ENCODE data around the gene YWHAH. TPM values are rescaled to one million over a fixed set of nuclear protein-coding genes. Genes with fewer than 3 reads are reported as not detected.

The YWHAH gene
- polyA plus RNA-seq, 3 donors: 59.5 to 136 (median 132) TPM

DNA sequence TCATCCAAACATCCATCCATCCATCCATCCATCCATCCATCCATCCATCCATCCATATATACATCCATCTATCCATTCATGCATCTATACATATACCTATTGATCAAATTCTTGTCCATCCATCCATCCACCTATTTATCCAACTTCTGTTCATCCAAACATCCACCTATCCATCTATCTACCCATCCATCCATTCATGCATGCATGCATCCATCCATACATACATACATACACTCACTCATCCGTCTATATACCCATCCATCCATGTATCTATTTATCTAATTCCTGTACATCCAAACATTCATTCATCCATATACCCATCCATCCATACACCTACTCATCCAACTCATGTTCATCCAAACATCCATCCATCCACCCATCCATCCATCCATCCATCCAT lies 19.3 kb upstream of the YWHAH start:
- Mint-ChIP-seq H3K4me1 (peaks cover 53% of the 10 kb centered on the region), H3K27ac (peak overlapping the region in 1 of 7 donors; percentile 10), H3K4me3 (no peak overlapping the region), H3K27me3 (ENCODE audit: low read depth in 3 of 3) (peaks cover under 1 to 7% (median 3%) of the 10 kb centered on the region in 3 donors), H3K9me3 (peaks cover 0 to 3% (median 0%) of the 10 kb centered on the region in 7 donors), H3K36me3 (peaks cover 2 to 3% of the 10 kb centered on the region in 2 donors)
- peaks cover 45 to 46% of the 10 kb centered on the region in 2 donors for H3K4me1 ChIP-seq (ENCODE audit: control insufficient read depth in 1 of 2, insufficient read depth in 2 of 2, low read length in 2 of 2)
- DNase-seq: no peak
- H4K20me1 ChIP-seq (ENCODE audit: insufficient read depth, low read length): no peaks in the 10 kb centered on the region
- no peak overlapping the region for H3K27ac ChIP-seq (ENCODE audit: low read depth in 1 of 2, low read length in 2 of 2)
- no peak overlapping the region for H3K4me3 ChIP-seq (replicated peaks in 1 of 3; ENCODE audit: low read depth in 2 of 3, low read length in 3 of 3)
- no peaks in the 10 kb centered on the region for H3K27me3 ChIP-seq (ENCODE audit: control insufficient read depth in 2 of 2, insufficient read depth in 2 of 2, low read length in 2 of 2)
- H3K9ac ChIP-seq (ENCODE audit: insufficient read depth, low read length, poor library complexity, severe bottlenecking): no peak overlapping the region
- no peaks in the 10 kb centered on the region for H3K79me2 ChIP-seq (ENCODE audit: insufficient read depth, low read length)
- no peaks in the 10 kb centered on the region for H3K9me3 ChIP-seq (replicated peaks in 1 of 2; ENCODE audit: control insufficient read depth in 1 of 2, insufficient read depth in 1 of 2, low read length in 2 of 2)
- 94% methylated on average over 1 of the region's 1 CpG for WGBS (ENCODE audit: insufficient coverage)
- H2AFZ ChIP-seq (ENCODE audit: insufficient read depth, low read depth, low read length, poor library complexity, severe bottlenecking): no peak overlapping the region
- H3K36me3 ChIP-seq (replicated peaks in 1 of 2; ENCODE audit: control insufficient read depth in 1 of 2, insufficient read depth in 2 of 2, low read length in 2 of 2): no peaks in the 10 kb centered on the region
- intact Hi-C loops (cut with micrococcal nuclease): no loop called here
- TF ChIP-seq, protein P1, sequence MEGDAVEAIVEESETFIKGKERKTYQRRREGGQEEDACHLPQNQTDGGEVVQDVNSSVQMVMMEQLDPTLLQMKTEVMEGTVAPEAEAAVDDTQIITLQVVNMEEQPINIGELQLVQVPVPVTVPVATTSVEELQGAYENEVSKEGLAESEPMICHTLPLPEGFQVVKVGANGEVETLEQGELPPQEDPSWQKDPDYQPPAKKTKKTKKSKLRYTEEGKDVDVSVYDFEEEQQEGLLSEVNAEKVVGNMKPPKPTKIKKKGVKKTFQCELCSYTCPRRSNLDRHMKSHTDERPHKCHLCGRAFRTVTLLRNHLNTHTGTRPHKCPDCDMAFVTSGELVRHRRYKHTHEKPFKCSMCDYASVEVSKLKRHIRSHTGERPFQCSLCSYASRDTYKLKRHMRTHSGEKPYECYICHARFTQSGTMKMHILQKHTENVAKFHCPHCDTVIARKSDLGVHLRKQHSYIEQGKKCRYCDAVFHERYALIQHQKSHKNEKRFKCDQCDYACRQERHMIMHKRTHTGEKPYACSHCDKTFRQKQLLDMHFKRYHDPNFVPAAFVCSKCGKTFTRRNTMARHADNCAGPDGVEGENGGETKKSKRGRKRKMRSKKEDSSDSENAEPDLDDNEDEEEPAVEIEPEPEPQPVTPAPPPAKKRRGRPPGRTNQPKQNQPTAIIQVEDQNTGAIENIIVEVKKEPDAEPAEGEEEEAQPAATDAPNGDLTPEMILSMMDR (IDR thresholded peaks at IDR 0.05): no peak
- no peak overlapping the region for H3K4me2 ChIP-seq (replicated peaks; ENCODE audit: extremely low read depth, low read length, poor library complexity, severe bottlenecking)

DNA sequence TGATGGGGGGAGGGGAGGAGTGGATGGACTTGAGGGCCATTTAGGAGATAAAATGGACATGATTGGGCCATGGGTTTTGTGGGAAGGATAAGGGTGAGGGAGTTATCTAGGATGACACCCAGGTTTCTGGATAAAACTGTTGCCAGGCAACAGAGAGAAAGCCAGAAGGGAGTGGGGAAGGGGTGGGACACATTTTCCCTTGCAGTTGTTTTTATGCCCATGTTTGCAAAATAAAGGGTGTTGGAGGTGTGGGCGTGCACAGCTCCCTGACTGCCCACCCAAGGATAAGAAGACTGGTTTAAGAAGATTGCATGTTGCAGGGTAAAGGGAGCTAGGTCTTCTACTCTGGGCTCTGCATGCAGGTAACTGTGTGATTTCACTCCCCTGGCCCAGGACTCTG lies 18.3 kb upstream of the YWHAH start:
- H3K27me3 Mint-ChIP-seq (ENCODE audit: low read depth in 3 of 3): peaks cover 0 to 7% (median 3%) of the 10 kb centered on the region in 3 donors
- no peak overlapping the region for H3K27ac Mint-ChIP-seq
- DNase-seq: no peak
- Histone ChIP-seq H3K9me3 (replicated peaks in 1 of 2; ENCODE audit: control insufficient read depth in 1 of 2, insufficient read depth in 1 of 2, low read length in 2 of 2) (no peaks in the 10 kb centered on the region), H3K4me3 (replicated peaks in 1 of 3; ENCODE audit: low read depth in 2 of 3, low read length in 3 of 3) (no peak overlapping the region), H3K27ac (ENCODE audit: low read depth in 1 of 2, low read length in 2 of 2) (no peak overlapping the region), H4K20me1 (ENCODE audit: insufficient read depth, low read length) (no peaks in the 10 kb centered on the region), H3K4me1 (ENCODE audit: control insufficient read depth in 1 of 2, insufficient read depth in 2 of 2, low read length in 2 of 2) (peaks cover 36% of the 10 kb centered on the region in 2 donors), H3K4me2 (replicated peaks; ENCODE audit: extremely low read depth, low read length, poor library complexity, severe bottlenecking) (no peak overlapping the region), H3K9ac (ENCODE audit: insufficient read depth, low read length, poor library complexity, severe bottlenecking) (no peak overlapping the region), H3K36me3 (replicated peaks in 1 of 2; ENCODE audit: control insufficient read depth in 1 of 2, insufficient read depth in 2 of 2, low read length in 2 of 2) (no peaks in the 10 kb centered on the region), H3K79me2 (ENCODE audit: insufficient read depth, low read length) (no peaks in the 10 kb centered on the region), H3K27me3 (ENCODE audit: control insufficient read depth in 2 of 2, insufficient read depth in 2 of 2, low read length in 2 of 2) (no peaks in the 10 kb centered on the region), H2AFZ (ENCODE audit: insufficient read depth, low read depth, low read length, poor library complexity, severe bottlenecking) (no peak overlapping the region)
- H3K9me3 Mint-ChIP-seq: peaks cover 0 to 3% (median 0%) of the 10 kb centered on the region in 7 donors
- H3K36me3 Mint-ChIP-seq: peaks cover 1 to 2% of the 10 kb centered on the region in 2 donors
- H3K4me1 Mint-ChIP-seq: peaks cover 43% of the 10 kb centered on the region
- WGBS (ENCODE audit: insufficient coverage): 100% methylated on average over 1 of the region's 1 CpG
- TF ChIP-seq, protein P1 (IDR thresholded peaks at IDR 0.05): no peak
- no peak overlapping the region for H3K4me3 Mint-ChIP-seq
- intact Hi-C loops (cut with micrococcal nuclease): no loop called here

All from CD14-positive monocyte (primary cell).